Neural cell (in vitro differentiated cells): ENCODE data around the gene LRTM1.

Experiments
- CTCF ChIP-seq: fragments of 450-650 bp; IDR thresholded peaks from 2 replicates; pipeline ENCODE4 v1.5.1; 2014; ENCODE audit warnings: antibody characterized with exemption, mild to moderate bottlenecking, moderate library complexity; ENCODE audit not compliant: poor library complexity, severe bottlenecking
- EP300 ChIP-seq: fragments of 450-650 bp; conservative IDR thresholded peaks from 2 replicates; pipeline ENCODE4 v1.6.1; 2014; ENCODE audit warnings: antibody characterized with exemption, mild to moderate bottlenecking, moderate library complexity; ENCODE audit not compliant: poor library complexity, severe bottlenecking
- EZH2 ChIP-seq: fragments of 200-600, 300-800 bp; shearing (Covaris generic), sonication (generic); IDR thresholded peaks from 2 replicates; pipeline ENCODE4 v1.6.1; 2014; ENCODE audit warnings: antibody characterized with exemption, low read length, borderline replicate concordance, mild to moderate bottlenecking; ENCODE audit not compliant: insufficient read depth, poor library complexity, severe bottlenecking
- MXI1 ChIP-seq: fragments of 450-650 bp; conservative IDR thresholded peaks from 2 replicates; pipeline ENCODE4 v1.6.1; 2014; ENCODE audit warnings: antibody characterized with exemption, mild to moderate bottlenecking; ENCODE audit not compliant: poor library complexity, severe bottlenecking
- POLR2AphosphoS5 ChIP-seq: IDR thresholded peaks from 2 replicates; pipeline ENCODE4 v1.6.1; 2012
- RAD21 ChIP-seq: fragments of 450-650 bp; conservative IDR thresholded peaks from 2 replicates; pipeline ENCODE4 v1.6.1; 2014; ENCODE audit warnings: antibody characterized with exemption, mild to moderate bottlenecking, moderate library complexity

DNA sequence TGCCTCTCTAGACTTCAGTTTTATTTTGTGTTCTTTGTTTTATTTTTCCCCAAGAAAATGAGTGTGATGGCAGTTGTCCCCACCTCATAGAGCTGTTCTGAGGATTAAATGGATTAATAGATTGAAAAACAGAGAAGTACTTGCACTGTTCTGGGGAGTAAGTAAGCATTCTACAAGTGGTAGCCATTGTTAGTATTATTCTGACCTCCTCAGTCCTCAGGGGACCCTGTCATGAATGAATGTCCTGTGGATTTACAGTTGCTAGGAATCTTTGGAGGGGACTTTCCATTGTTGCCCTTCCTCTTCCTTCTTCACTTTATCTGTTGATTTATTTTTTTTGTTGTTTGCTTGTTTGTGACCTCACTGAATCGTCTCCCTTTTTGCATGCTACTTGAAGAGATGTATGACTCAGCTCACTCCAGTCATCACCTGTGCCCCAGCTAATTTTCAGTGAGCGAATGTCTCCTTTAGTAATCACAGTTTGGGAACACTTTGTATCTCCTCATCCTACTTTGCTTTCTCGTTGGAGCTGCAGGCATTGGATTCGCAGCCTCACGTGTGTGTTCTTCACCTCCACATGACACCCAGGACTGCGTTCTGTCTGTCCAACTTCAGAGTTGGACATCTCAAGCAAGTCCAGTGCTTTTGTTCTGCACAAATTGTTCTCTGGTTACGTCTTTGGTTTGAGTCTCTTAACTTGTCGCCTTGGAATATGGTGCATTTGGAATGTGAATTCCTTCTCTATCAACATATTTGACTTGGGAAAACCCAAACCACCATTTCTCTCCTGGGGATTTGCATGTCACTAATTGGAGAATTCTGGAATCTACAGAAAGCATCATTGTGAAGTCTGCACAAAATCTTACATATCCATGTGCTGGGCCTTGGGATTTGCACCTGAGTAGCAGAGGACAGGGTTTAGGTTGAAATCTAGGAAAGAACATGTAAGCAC lies 54.5 kb downstream of the LRTM1 start:
- TF ChIP-seq EP300 (no peak), EZH2 (no peak), RAD21 (no peak), CTCF (no peak), POLR2AphosphoS5 (no peak), MXI1 (no peak)
